Measurements from ENCODE around the gene TNN. TPM values are rescaled to one million over a fixed set of nuclear protein-coding genes. Genes with fewer than 3 reads are reported as not detected.
A peak's percentile ranks its signal among the peaks of the same experiment; 100 is the strongest.

The TNN gene
- total RNA-seq, 2 donors from 2014 or later, result under 0.01 TPM; not detected in 1

DNA sequence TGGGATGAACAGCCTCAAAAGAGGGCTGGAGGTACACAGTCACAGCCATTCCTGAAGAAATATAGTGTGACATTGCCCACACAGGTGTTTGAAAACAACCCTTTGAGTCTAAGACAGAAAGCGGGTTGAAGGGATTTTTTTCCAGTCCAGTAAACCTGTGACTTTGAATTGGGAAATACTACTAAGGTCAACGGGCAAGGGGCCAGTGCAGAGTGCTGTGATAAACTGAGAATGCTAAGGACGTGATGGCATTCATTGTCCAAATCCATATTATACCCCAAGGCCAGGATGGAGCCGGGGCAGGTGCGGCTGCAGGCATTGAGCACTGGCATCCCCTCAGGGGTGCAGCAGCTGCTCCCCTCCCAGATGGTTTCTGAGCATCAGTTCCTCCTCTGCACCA lies 88.3 kb downstream of the TNN start:
- DNase-seq (peak in 2 of 4 donors; percentile 26 to 53), ATAC-seq (no peak)
- no peak overlapping the region for H3K27ac ChIP-seq
- peaks cover 0 to 12% of the 10 kb centered on the region in 2 donors for H3K36me3 ChIP-seq (replicated peaks in 1 of 2; ENCODE audit: insufficient read depth in 1 of 2, low read depth in 2 of 2)
- no peaks in the 10 kb centered on the region for H3K27me3 ChIP-seq
- WGBS, 2 donors, result 45 to 51% methylated on average over 4 to 5 of the region's 5 CpGs
- intact Hi-C loops (cut with DNase I), result loop anchor here (10.0 kb wide), 1 partner anchor 49 kb away; no protein-coding TSS in a partner anchor
- H3K4me3 ChIP-seq, result no peak overlapping the region
- H3K9me3 ChIP-seq, result no peaks in the 10 kb centered on the region
- peaks cover 16% of the 10 kb centered on the region for H3K4me1 ChIP-seq
- TF ChIP-seq, protein P1, sequence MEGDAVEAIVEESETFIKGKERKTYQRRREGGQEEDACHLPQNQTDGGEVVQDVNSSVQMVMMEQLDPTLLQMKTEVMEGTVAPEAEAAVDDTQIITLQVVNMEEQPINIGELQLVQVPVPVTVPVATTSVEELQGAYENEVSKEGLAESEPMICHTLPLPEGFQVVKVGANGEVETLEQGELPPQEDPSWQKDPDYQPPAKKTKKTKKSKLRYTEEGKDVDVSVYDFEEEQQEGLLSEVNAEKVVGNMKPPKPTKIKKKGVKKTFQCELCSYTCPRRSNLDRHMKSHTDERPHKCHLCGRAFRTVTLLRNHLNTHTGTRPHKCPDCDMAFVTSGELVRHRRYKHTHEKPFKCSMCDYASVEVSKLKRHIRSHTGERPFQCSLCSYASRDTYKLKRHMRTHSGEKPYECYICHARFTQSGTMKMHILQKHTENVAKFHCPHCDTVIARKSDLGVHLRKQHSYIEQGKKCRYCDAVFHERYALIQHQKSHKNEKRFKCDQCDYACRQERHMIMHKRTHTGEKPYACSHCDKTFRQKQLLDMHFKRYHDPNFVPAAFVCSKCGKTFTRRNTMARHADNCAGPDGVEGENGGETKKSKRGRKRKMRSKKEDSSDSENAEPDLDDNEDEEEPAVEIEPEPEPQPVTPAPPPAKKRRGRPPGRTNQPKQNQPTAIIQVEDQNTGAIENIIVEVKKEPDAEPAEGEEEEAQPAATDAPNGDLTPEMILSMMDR (IDR thresholded peaks at IDR 0.05), result no peak

DNA sequence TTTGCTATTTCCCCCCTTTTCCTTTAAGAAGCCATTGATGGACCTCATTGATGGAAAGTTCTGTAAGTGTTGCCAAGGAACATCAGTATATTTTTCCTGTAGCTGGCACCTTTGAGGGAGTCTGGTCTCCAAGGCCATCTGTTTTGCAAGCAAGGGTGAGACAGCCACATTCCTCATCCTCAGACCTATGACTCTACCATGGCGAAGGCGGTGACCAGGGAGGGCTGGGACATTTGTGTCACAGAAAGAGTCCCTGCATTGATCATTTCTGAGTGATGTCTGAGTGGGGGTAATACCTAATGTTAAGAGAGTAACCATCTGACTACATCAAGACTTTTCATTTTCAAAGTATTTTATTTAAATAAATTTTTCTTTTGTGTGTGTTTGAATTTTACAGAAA lies 89.6 kb downstream of the TNN start:
- intact Hi-C loops (cut with DNase I), result loop anchor here (10.0 kb wide), 1 partner anchor 48 kb away; no protein-coding TSS in a partner anchor
- Histone ChIP-seq H3K27ac (no peak overlapping the region), H3K36me3 (replicated peaks in 1 of 2; ENCODE audit: insufficient read depth in 1 of 2, low read depth in 2 of 2) (peaks cover 0 to 17% of the 10 kb centered on the region in 2 donors), H3K4me3 (no peak overlapping the region), H3K9me3 (no peaks in the 10 kb centered on the region), H3K27me3 (no peaks in the 10 kb centered on the region), H3K4me1 (peaks cover 9% of the 10 kb centered on the region)
- no peak for DNase-seq
- TF ChIP-seq, protein P1 (IDR thresholded peaks at IDR 0.05), result no peak
- TF ChIP-seq POLR2A (IDR thresholded peaks at IDR 0.05), result no peak
- ATAC-seq, result no peak
- WGBS, 2 donors, result 78 to 87% methylated on average over 2 of the region's 2 CpGs

DNA sequence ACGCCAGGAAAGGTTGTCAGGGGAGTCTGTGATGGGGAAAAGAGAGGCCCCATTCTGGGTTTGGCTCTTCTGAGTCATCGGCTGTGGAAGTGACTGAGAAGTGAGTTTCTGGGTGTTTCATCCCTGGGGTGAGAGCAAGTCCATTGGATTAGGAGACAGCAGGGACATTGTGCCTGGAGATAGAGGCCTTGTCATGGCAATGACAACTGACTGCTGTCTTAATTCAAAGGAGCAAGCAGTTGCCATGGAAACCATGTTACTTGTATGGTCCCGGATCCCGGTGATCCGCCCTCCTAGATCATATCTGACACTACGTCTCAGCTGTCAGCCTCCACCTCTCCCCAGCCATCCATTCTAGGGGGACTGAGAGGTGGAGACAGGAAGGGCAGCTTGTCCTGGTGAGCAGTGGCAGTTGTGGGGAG lies 90.5 kb downstream of the TNN start:
- DNase-seq, result no peak
- 83 to 89% methylated on average over 6 of the region's 6 CpGs for WGBS, 2 donors
- intact Hi-C loops (cut with DNase I), result loop anchor here (10.0 kb wide), 1 partner anchor 47 kb away; no protein-coding TSS in a partner anchor
- Histone ChIP-seq H3K36me3 (replicated peaks in 1 of 2; ENCODE audit: insufficient read depth in 1 of 2, low read depth in 2 of 2) (peaks cover 0 to 21% of the 10 kb centered on the region in 2 donors), H3K4me3 (no peak overlapping the region), H3K9me3 (no peaks in the 10 kb centered on the region), H3K27me3 (no peaks in the 10 kb centered on the region), H3K27ac (no peak overlapping the region), H3K4me1 (peaks cover 7% of the 10 kb centered on the region)
- no peak for TF ChIP-seq POLR2A (IDR thresholded peaks at IDR 0.05)
- TF ChIP-seq, protein P1 (IDR thresholded peaks at IDR 0.05), result no peak
- no peak for ATAC-seq

DNA sequence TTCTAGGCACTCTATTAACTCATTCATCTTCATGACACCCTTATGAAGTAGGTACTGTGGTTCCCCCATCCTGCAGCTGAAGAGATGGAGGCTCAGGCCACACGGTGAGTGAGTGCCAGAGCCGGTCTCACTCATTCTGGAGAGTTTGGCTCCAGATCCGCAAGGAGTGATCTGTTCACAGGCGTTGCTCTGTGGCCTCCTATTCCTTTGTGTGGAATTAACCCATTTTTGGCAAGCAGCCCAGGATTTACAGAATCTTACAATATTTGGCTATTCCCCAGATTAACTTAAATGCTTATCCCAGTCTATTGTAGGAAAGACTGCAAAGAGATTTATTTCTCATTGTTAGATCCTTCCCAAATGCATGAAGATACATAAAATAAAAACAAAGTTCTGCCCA lies 95.3 kb downstream of the TNN start:
- H3K27ac ChIP-seq, result no peak overlapping the region
- intact Hi-C loops (cut with DNase I), result no loop called here
- H3K4me3 ChIP-seq, result no peak overlapping the region
- no peak for TF ChIP-seq POLR2A (IDR thresholded peaks at IDR 0.05)
- TF ChIP-seq, protein P1 (IDR thresholded peaks at IDR 0.05), result no peak
- DNase-seq, result no peak
- no peaks in the 10 kb centered on the region for H3K9me3 ChIP-seq
- peaks cover 0 to 33% of the 10 kb centered on the region in 2 donors for H3K36me3 ChIP-seq (replicated peaks in 1 of 2; ENCODE audit: insufficient read depth in 1 of 2, low read depth in 2 of 2)
- 72 to 76% methylated on average over 4 of the region's 4 CpGs for WGBS, 2 donors
- no peak for ATAC-seq
- no peaks in the 10 kb centered on the region for H3K4me1 ChIP-seq
- H3K27me3 ChIP-seq, result no peaks in the 10 kb centered on the region

DNA sequence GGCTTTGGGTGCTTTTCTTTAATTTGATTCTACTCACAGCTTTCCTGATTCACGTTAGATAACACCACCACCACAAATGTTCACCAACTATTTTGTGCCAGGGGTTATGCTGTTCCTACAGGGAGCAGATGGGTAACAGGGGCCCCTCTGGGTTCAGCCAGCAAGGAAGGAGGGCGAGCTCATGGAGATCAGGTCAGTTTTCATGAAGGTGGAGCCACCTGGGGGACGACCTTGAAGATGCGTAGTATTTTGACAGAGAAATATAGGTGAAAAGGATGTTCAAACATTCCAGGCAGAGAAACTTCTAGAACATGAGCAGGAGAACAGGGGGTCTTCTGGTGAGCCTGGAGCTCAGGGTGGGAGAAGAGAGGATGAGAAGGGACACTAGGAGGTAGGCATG lies 96.1 kb downstream of the TNN start:
- Histone ChIP-seq H3K36me3 (replicated peaks in 1 of 2; ENCODE audit: insufficient read depth in 1 of 2, low read depth in 2 of 2) (peaks cover 0 to 33% of the 10 kb centered on the region in 2 donors), H3K27me3 (no peaks in the 10 kb centered on the region), H3K4me3 (no peak overlapping the region), H3K9me3 (no peaks in the 10 kb centered on the region), H3K27ac (no peak overlapping the region), H3K4me1 (peaks cover 2% of the 10 kb centered on the region)
- TF ChIP-seq POLR2A (IDR thresholded peaks at IDR 0.05), result no peak
- TF ChIP-seq, protein P1 (IDR thresholded peaks at IDR 0.05), result no peak
- intact Hi-C loops (cut with DNase I), result no loop called here
- ATAC-seq, result no peak
- no peak for DNase-seq
- WGBS, 2 donors, result 71 to 76% methylated on average over 4 of the region's 4 CpGs
